ENCODE results near the gene PRKAR1B. TPM values are rescaled to one million over a fixed set of nuclear protein-coding genes. Genes with fewer than 3 reads are reported as not detected.

Gene PRKAR1B
- total RNA-seq, 2 donors from 2014 or later, result 26.2 to 56.0 TPM

DNA sequence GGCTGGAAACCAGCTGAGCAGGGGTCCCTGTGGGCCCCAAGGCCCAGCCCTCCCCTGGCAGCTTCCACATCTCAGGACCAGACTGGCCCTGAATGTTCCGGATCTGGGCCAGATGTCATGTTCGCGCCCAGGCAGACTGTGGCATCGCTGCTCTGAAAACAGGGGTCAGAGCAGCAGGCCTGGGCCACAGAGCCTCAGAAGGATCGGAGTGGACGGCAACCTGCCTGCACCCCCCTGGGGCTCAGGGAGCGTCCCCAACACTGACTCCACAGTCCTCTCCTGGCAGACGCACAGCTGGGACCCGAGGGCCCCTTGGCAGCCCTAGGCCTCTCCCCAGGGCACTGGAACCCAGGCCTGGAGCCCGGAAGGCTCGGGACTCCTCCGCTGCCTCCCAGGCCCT lies 91.9 kb downstream of the PRKAR1B start:
- H3K27ac Mint-ChIP-seq, result no peak overlapping the region
- no peaks in the 10 kb centered on the region for H3K36me3 Mint-ChIP-seq (ENCODE audit: low read depth)
- no peak for ATAC-seq (replicated peaks)
- H3K4me1 Mint-ChIP-seq, result peaks cover 3% of the 10 kb centered on the region
- H3K27me3 Mint-ChIP-seq, result no peaks in the 10 kb centered on the region
- H3K9me3 Mint-ChIP-seq, result no peaks in the 10 kb centered on the region
- no peak overlapping the region for H3K4me3 Mint-ChIP-seq

GRCh38 chr7:633381-634018 lies 93.6 kb downstream of the PRKAR1B start:
- Mint-ChIP-seq H3K4me1 (no peaks in the 10 kb centered on the region), H3K9me3 (no peaks in the 10 kb centered on the region), H3K36me3 (ENCODE audit: low read depth) (no peaks in the 10 kb centered on the region), H3K27me3 (no peaks in the 10 kb centered on the region), H3K27ac (no peak overlapping the region), H3K4me3 (no peak overlapping the region)
- no peak for ATAC-seq (replicated peaks)

GRCh38 chr7:632831-633210 lies 94.3 kb downstream of the PRKAR1B start:
- Mint-ChIP-seq H3K27ac (no peak overlapping the region), H3K36me3 (ENCODE audit: low read depth) (no peaks in the 10 kb centered on the region), H3K4me3 (no peak overlapping the region), H3K4me1 (no peaks in the 10 kb centered on the region), H3K9me3 (no peaks in the 10 kb centered on the region), H3K27me3 (no peaks in the 10 kb centered on the region)
- no peak for ATAC-seq (replicated peaks)

DNA sequence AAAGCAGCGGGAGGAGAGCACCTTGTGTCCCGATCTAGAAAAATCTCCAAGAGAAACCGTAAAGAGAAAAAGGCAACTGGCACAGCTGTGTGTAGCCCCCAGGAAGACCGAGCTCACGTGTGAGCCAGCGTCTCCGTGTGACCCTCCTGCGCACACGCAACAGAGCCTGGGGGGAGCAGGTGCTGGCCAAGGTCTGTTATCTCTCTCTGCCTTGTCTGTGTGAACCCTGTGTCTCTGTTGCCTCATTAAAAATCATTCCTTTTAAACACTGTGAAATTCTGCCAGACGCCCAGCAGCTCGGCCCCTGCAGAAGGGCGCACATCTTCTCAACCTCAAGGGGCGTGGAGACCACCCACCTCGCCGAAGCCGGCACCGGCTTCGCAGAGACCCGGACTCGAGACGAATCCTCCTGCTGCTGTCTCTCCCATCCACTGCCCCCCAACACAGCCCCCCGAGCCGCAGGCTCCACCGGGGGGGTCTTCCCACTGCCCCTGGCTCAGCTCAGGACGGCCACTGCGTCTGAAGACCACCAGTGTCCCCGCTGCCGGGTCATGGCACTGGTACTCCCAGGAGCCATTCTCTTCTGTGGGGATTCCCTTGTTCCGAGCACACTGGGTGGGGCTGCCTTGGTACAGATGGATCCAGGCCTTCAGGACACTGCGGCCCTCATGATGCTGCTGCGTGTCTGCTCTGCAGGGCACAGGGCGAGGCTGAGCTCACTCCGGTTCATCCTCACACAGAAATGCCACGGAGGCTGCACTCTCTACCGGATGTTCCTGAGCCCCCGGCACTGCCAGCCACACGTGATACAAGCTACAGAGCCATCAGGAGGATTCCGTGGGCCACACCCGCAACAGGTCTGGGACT lies 94.9 kb downstream of the PRKAR1B start:
- Mint-ChIP-seq H3K27ac (no peak overlapping the region), H3K9me3 (no peaks in the 10 kb centered on the region), H3K27me3 (no peaks in the 10 kb centered on the region), H3K4me3 (no peak overlapping the region), H3K36me3 (ENCODE audit: low read depth) (no peaks in the 10 kb centered on the region), H3K4me1 (no peaks in the 10 kb centered on the region)
- no peak for ATAC-seq (replicated peaks)

GRCh38 chr7:631291-631711 lies 95.8 kb downstream of the PRKAR1B start:
- H3K27me3 Mint-ChIP-seq, result no peaks in the 10 kb centered on the region
- H3K9me3 Mint-ChIP-seq, result no peaks in the 10 kb centered on the region
- ATAC-seq (replicated peaks), result no peak
- H3K27ac Mint-ChIP-seq, result no peak overlapping the region
- H3K4me3 Mint-ChIP-seq, result no peak overlapping the region
- H3K4me1 Mint-ChIP-seq, result no peaks in the 10 kb centered on the region
- no peaks in the 10 kb centered on the region for H3K36me3 Mint-ChIP-seq (ENCODE audit: low read depth)

GRCh38 chr7:630539-630938 lies 96.5 kb downstream of the PRKAR1B start:
- H3K27ac Mint-ChIP-seq, result no peak overlapping the region
- H3K4me3 Mint-ChIP-seq, result no peak overlapping the region
- no peaks in the 10 kb centered on the region for H3K4me1 Mint-ChIP-seq
- no peaks in the 10 kb centered on the region for H3K27me3 Mint-ChIP-seq
- no peak for ATAC-seq (replicated peaks)
- no peaks in the 10 kb centered on the region for H3K36me3 Mint-ChIP-seq (ENCODE audit: low read depth)
- H3K9me3 Mint-ChIP-seq, result peaks cover 3% of the 10 kb centered on the region

DNA sequence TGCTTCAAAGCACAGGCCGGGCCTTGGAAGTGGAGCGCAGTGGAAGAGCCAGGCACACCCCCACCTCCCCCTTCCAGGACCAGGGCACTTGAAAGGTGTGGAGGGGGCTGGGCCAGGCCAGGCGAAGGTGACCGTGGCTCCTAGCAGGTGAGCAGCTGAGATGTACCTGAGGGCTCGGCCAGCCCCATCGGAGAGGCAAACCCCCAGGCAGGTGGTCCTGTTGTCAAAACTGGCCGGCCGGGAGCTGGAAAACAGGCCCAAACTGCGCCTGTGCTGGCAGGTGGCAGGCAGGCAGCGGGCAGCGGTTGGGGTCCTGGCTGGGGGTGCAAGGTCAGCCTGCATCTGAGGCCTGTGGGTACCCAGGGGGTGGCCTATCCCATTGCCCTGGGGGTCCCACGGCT lies 97.0 kb downstream of the PRKAR1B start:
- H3K27me3 Mint-ChIP-seq, result no peaks in the 10 kb centered on the region
- no peak overlapping the region for H3K27ac Mint-ChIP-seq
- H3K9me3 Mint-ChIP-seq, result peaks cover 5% of the 10 kb centered on the region
- no peak overlapping the region for H3K4me3 Mint-ChIP-seq
- H3K36me3 Mint-ChIP-seq (ENCODE audit: low read depth), result no peaks in the 10 kb centered on the region
- H3K4me1 Mint-ChIP-seq, result no peaks in the 10 kb centered on the region
- ATAC-seq (replicated peaks), result no peak

DNA sequence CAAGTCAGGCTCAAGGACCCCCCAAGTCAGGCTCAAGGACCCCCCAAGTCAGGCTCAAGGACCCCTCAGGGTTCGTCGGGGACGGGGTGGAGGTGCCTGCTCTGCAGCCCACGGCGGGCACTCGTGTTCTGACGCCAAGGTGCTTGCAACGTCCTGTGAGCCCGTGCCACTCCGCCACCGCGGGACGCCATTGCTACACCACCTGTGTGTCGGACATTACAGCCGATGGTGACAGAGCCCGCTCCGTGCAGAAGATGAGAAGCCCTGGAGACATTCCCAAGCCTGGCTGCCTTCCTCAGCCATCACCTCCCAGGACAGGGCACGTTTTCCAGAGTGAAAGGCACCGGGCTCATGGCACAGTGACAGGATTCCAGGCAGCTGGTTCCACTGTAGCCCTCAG lies 98.3 kb downstream of the PRKAR1B start:
- H3K27ac Mint-ChIP-seq, result no peak overlapping the region
- no peak for ATAC-seq (replicated peaks)
- peaks cover 14% of the 10 kb centered on the region for H3K9me3 Mint-ChIP-seq
- H3K27me3 Mint-ChIP-seq, result no peaks in the 10 kb centered on the region
- no peaks in the 10 kb centered on the region for H3K36me3 Mint-ChIP-seq (ENCODE audit: low read depth)
- no peaks in the 10 kb centered on the region for H3K4me1 Mint-ChIP-seq
- H3K4me3 Mint-ChIP-seq, result no peak overlapping the region

DNA sequence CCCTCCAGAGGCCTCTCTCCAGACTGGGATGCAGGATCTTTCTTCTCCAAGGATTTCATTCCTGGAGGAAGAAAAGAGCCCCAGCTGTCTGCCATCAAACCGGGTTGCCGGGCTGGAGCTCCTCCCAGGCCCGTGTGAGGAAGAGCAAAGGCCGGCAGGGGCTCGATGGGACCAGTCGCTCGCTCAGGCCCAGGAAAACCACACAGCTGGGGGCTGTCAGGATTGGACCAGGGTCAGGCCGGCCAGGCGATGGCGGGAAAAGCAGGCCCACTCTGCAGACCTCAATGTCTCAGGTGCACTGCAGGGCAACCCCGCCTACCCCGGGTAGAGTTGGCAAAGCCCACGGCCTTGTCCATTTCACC lies 98.7 kb downstream of the PRKAR1B start:
- H3K4me1 Mint-ChIP-seq, result no peaks in the 10 kb centered on the region
- peaks cover 14% of the 10 kb centered on the region for H3K9me3 Mint-ChIP-seq
- no peaks in the 10 kb centered on the region for H3K36me3 Mint-ChIP-seq (ENCODE audit: low read depth)
- H3K27me3 Mint-ChIP-seq, result no peaks in the 10 kb centered on the region
- H3K4me3 Mint-ChIP-seq, result no peak overlapping the region
- ATAC-seq (replicated peaks), result no peak
- no peak overlapping the region for H3K27ac Mint-ChIP-seq

GRCh38 chr7:627661-628401 lies 99.2 kb downstream of the PRKAR1B start:
- Mint-ChIP-seq H3K27me3 (no peaks in the 10 kb centered on the region), H3K27ac (no peak overlapping the region), H3K36me3 (ENCODE audit: low read depth) (no peaks in the 10 kb centered on the region), H3K4me3 (no peak overlapping the region), H3K4me1 (no peaks in the 10 kb centered on the region), H3K9me3 (peaks cover 14% of the 10 kb centered on the region)
- no peak for ATAC-seq (replicated peaks)

DNA sequence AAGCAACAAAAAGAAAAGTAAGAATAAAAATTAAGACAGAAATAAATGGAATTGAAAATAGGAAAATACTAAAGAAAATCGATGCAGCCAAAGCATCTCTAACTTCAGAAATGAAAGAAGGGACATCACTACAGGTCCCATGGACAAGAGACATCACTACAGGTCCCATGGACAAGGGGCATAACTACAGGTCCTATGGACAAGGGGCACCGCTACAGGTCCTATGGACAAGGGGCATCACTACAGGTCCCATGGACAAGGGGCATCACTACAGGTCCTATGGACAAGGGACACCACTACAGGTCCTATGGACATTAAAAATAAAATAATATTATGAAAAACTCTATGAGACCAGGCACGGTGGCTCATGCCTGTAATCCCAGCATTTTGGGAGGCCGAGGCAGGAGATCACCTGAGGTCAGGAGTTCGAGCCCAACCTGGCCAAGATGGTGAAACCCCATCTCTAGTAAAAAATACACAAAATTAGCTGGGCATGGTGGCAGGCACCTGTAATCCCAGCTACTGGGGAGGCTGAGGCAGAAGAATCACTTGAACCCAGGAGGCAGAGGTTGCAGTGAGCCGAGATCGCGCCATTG lies 101.6 kb downstream of the PRKAR1B start:
- ATAC-seq (replicated peaks), result no peak

DNA sequence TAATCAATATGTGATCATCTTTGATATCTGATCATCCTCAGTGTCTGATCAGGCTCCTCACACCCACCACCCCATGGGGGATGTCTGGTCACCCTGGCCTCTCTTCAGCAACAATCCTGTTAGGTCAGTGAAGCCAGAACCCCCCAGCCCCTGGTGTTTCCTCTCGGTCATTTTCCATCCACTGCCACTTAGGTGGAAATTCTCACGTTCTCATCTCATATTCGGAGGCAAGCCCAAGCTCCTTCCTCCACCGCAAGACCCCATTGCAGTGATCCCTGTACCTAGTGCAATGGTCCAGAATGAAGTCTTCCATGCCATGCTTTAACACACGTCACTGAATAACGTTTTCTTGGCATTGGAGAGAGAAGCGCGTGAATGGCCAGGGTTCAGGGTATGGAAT lies 103.6 kb downstream of the PRKAR1B start:
- H3K9me3 Mint-ChIP-seq, result peaks cover 30% of the 10 kb centered on the region
- H3K36me3 Mint-ChIP-seq (ENCODE audit: low read depth), result peaks cover 20% of the 10 kb centered on the region
- peak overlapping the region; percentile 10 for H3K27ac Mint-ChIP-seq
- no peaks in the 10 kb centered on the region for H3K27me3 Mint-ChIP-seq
- H3K4me1 Mint-ChIP-seq, result peaks cover 24% of the 10 kb centered on the region
- no peak for ATAC-seq (replicated peaks)
- H3K4me3 Mint-ChIP-seq, result no peak overlapping the region

More for the DNA sequence above, 101.6 kb downstream of the PRKAR1B start:
- peaks cover 10% of the 10 kb centered on the region for H3K36me3 Mint-ChIP-seq (ENCODE audit: low read depth)
- peaks cover 20% of the 10 kb centered on the region for H3K9me3 Mint-ChIP-seq
- H3K27ac Mint-ChIP-seq, result no peak overlapping the region
- peaks cover 4% of the 10 kb centered on the region for H3K4me1 Mint-ChIP-seq
- no peaks in the 10 kb centered on the region for H3K27me3 Mint-ChIP-seq
- no peak overlapping the region for H3K4me3 Mint-ChIP-seq

- no peak overlapping the region for H3K27ac Mint-ChIP-seq
- H3K9me3 Mint-ChIP-seq, result peaks cover 30% of the 10 kb centered on the region
- no peak overlapping the region for H3K4me3 Mint-ChIP-seq
- peaks cover 29% of the 10 kb centered on the region for H3K4me1 Mint-ChIP-seq
- H3K27me3 Mint-ChIP-seq, result no peaks in the 10 kb centered on the region
- no peak for ATAC-seq (replicated peaks)
- peaks cover 20% of the 10 kb centered on the region for H3K36me3 Mint-ChIP-seq (ENCODE audit: low read depth)
Observed at GRCh38 chr7:621572-622285, 105.4 kb downstream of the PRKAR1B start.

DNA sequence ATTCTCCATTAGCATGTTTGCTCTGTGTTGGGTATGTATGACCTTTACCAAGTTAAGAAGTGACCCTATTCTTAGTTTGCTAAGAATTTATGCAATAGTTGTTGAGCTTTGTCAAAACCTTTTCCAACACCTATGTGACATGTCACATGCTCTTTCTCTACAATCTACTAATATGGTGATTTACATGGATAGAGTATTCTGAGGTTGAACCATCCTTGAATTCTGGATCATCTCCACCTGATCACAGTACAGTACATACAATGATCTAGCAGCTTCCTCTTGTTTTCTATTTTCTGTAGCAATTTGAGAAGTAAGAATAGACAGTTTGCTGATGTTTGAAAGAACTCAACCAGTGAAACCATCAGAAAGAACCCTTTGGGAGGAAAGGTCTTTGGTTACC lies 106.2 kb downstream of the PRKAR1B start:
- Mint-ChIP-seq H3K4me1 (peaks cover 29% of the 10 kb centered on the region), H3K27ac (peak overlapping the region; percentile 85), H3K36me3 (ENCODE audit: low read depth) (peaks cover 20% of the 10 kb centered on the region), H3K4me3 (peak overlapping the region; percentile 78), H3K9me3 (peaks cover 28% of the 10 kb centered on the region), H3K27me3 (no peaks in the 10 kb centered on the region)
- no peak for ATAC-seq (replicated peaks)
